ENCODE results near the gene DICER1.

- TF ChIP-seq CREB1 (IDR thresholded peaks at IDR 0.05) (no peak), CREB1 (CRISPR knock-in tag; IDR thresholded peaks at IDR 0.05) (no peak), ARID3A (IDR thresholded peaks at IDR 0.05; ENCODE audit: borderline replicate concordance, low read depth, low read length) (no peak), PBX2 (CRISPR knock-in tag; IDR thresholded peaks at IDR 0.05; ENCODE audit: low read depth) (no peak), PBX2 (tag; conservative IDR thresholded peaks at IDR 0.05; ENCODE audit: low read depth) (no peak), RNF2 (IDR thresholded peaks at IDR 0.05) (no peak)
Measured at GRCh38 chr14:95122621-95122945, 34.7 kb downstream of the DICER1 start.

All from K562 (cell line).